HG03139 (cell line): Measurements from ENCODE around the gene LYG1.
"Not testable (repeated sequence)": the region's sequence is repeated elsewhere in the genome, so short reads cannot be mapped to it uniquely, and the experiment has no call there.

Source experiments
- ATAC-seq: cut with Tn5 transposase; IDR thresholded peaks from one replicate; pipeline ENCODE4 v1.9.1; 2021; ENCODE audit not compliant: unreplicated experiment

LYG1 gene

DNA sequence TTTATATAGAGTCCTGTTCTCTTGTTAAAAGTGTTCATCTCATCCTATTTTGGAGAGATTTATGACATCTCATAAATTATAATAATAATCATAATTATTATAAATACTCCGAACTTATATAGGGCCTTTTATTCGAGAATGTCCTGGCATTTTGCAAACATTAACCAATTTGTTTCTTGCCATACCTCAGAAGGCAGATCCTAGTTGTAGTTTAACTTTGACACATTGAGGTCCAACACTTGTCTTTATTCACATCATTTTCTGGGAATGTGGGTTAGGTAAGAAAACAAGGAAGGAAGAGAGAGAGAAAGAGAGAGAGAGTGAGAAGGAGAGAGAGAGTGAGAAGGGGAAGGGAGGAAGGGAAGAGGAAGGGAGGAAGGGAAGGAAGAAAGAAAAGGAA, at the start of gene LYG1:
Gene LYG1 (minus strand): TSS at position 101 of the 400 bp plus-strand sequence. CDS start 5,527 bp downstream, outside the sequence.
- ATAC-seq: not testable (repeated sequence)

- ATAC-seq: no peak
These were observed 49.2 kb upstream of the LYG1 start for GRCh38 chr2:99350194-99350593.

- no peak for ATAC-seq
These were observed 47.2 kb upstream of the LYG1 start for GRCh38 chr2:99348173-99348572.

DNA sequence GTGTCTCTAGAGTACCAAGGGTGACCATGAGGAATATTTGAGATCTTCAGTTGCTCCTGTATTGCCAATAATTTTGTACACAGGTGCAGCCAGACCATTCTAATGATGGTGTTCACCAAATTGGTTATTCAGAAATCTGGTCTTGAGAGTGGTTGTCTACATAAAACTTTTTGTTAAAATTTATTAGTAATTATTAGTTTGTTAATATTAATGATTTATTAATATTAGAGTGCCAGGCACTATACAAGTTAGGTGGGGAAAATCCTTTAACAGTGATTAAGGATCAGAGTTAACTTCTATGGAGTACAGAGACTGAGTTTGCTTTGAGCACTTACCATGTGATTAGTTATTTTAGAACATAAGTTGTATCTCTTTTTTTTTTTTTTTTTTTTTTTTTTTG, 45.2 kb upstream of the LYG1 start:
- no peak for ATAC-seq

GRCh38 chr2:99345446-99345845, 44.4 kb upstream of the LYG1 start:
- ATAC-seq: not testable (repeated sequence)

GRCh38 chr2:99342536-99342935, 41.5 kb upstream of the LYG1 start:
- no peak for ATAC-seq

DNA sequence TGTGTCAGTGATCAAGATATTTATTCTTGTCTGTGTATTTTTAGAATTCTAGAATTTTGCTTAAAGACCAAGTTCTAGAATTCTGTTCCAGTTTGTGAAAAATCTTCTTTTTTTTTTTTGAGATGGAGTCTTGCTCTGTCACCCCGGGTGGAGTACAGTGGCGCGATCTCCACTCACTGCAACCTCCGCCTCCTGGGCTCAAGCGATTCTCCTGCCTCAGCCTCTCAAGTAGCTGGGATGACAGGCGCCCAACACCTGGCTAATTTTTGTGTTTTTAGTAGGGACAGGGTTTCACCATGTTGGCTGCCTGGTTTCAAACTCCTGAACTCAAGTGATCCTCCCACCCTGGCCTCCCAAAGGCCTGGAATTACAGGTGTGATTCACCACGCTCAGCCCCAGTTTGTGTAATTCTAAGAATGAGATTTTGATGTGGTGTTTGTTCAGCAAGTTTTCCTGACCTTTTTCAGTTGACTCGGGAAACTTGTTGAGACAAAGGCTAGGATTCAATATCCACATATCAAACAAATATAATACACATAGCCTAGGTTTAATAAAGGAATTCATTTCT, 39.8 kb upstream of the LYG1 start:
- no peak for ATAC-seq

GRCh38 chr2:99338029-99338585, 37.1 kb upstream of the LYG1 start:
- ATAC-seq: no peak

GRCh38 chr2:99337113-99338028, 36.4 kb upstream of the LYG1 start, which contains the start of gene EIF5B:
TSS of gene EIF5B (plus strand) at chr2:99337389. CDS start at chr2:99337555, 166 bp downstream.
- peak; percentile 55 for ATAC-seq

- peak; percentile 2 for ATAC-seq
These were observed 35.8 kb upstream of the LYG1 start for GRCh38 chr2:99336804-99337112.

- peak; percentile 65 for ATAC-seq
These were observed 35.2 kb upstream of the LYG1 start, which contains the start of gene TXNDC9 for GRCh38 chr2:99335911-99336803. TSS of gene TXNDC9 (minus strand) at chr2:99336333. CDS start at chr2:99333210, 3,123 bp downstream.

GRCh38 chr2:99325384-99325783, 24.4 kb upstream of the LYG1 start:
- no peak for ATAC-seq

DNA sequence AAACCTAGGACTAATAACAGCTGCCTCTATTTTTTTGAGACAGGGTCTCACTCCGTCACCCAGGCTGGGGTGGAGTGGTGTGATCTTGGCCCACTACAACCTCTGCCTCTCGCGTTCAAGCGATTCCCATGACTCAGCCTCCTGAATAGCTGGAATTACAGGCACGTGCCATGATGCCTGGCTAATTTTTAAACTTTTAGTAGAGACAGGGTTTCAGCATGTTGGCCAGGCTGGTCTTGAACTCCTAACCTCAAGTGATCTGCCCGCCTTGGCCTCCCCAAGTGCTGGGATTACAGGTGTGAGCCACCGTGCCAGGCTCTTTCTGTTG, 16.8 kb upstream of the LYG1 start:
- ATAC-seq: not testable (repeated sequence)

- no peak for ATAC-seq
These were observed 16.3 kb upstream of the LYG1 start for GRCh38 chr2:99317161-99317872.

GRCh38 chr2:99299580-99299979, 1.4 kb downstream of the LYG1 start:
- no peak for ATAC-seq

GRCh38 chr2:99297994-99298393, 3.0 kb downstream of the LYG1 start:
- no peak for ATAC-seq

DNA sequence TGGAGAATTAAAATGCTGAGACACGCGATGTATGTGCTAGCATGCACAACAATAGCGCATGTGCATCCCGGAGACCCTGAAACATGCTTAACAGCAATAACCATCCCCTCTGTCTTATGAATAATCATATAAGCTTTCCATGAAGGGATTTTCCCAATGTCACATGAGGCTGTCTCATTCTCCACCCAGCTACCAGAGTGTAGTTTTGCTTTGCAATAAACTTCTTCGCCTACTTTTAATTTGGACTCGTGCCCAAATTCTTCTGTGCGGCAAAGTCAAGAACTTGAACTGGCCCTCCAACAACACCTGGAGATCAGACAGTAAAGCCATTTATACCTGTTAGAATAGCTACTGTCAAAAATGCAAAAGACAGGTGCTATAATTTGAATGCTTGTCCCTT, 15.5 kb downstream of the LYG1 start:
- ATAC-seq: no peak

DNA sequence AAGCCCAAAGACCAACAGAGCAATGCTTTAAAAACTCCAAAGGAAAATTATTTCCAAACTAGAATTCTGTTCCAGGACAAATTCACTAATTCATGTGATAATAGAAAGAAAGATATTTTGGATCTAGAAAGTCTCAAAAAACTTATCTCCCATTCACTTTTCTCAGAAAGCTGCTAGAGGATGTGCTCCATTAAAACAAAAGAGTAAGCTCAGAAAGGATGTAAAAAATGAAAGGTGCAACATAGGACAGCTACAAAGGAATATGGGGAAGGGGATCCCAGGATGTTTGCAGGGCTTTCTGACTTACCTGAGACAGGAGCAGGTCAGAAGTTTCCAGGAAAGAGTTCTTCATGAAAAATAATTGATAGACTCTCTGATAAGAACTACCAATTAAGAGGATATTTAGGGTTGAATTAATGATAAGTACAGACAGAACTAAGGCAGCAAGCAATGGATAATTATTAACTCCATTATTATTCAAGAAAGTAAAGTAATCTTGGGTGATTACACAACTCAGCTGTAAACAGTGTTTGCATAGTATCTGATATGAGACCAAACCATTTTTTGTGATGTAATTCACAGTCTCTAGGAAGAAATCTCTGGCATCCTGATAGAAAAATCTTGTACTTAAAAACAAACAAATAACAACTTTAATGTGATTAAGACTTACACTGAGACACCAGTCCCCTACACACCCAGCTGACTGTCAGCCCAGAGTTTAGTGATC, 20.9 kb downstream of the LYG1 start:
- no peak for ATAC-seq

- ATAC-seq: no peak
These were observed 22.2 kb downstream of the LYG1 start for GRCh38 chr2:99278793-99279291.
